Measurements from ENCODE around the gene HES4.

HES4 gene, protein sequence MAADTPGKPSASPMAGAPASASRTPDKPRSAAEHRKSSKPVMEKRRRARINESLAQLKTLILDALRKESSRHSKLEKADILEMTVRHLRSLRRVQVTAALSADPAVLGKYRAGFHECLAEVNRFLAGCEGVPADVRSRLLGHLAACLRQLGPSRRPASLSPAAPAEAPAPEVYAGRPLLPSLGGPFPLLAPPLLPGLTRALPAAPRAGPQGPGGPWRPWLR

GRCh38 chr1:999725-1000356 lies at the start of gene HES4:
Gene HES4, minus strand, starts transcription at chr1:1000097. Its CDS starts 124 bp downstream, at chr1:999973.
- DNase-seq (ENCODE audit: extremely low read depth in 1 of 2, low read depth in 1 of 2): peak in 1 of 2 donors; percentile 40

- no peak for DNase-seq (ENCODE audit: extremely low read depth in 1 of 2, low read depth in 1 of 2)
These were observed 48.9 kb upstream of the HES4 start for GRCh38 chr1:1048765-1049164.

GRCh38 chr1:1047963-1048362 lies 48.1 kb upstream of the HES4 start:
- DNase-seq (ENCODE audit: extremely low read depth in 1 of 2, low read depth in 1 of 2): no peak

- no peak for DNase-seq (ENCODE audit: extremely low read depth in 1 of 2, low read depth in 1 of 2)
These were observed 47.5 kb upstream of the HES4 start for GRCh38 chr1:1047407-1047806.

DNA sequence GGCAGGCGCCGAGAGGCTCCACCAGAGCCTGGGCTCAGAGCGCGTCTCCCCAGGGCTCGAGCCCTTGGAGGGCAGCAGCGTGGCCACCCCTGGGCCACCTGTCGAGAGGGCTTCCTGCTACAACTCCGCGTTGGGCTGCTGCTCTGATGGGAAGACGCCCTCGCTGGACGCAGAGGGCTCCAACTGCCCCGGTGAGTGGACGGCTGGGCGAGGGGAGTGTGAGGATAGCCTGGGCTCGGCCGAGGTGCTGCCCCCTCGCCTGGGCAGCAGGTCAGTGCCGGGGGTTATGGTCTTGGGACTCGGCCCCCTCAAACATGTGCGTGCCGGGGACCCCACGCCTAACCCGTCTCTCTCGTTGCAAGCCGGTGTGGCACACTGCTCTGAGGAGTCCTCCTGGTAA lies 46.9 kb upstream of the HES4 start:
- no peak for DNase-seq (ENCODE audit: extremely low read depth in 1 of 2, low read depth in 1 of 2)

- no peak for DNase-seq (ENCODE audit: extremely low read depth in 1 of 2, low read depth in 1 of 2)
These were observed 46.3 kb upstream of the HES4 start for GRCh38 chr1:1046243-1046642.

GRCh38 chr1:1045129-1045528 lies 45.2 kb upstream of the HES4 start:
- no peak for DNase-seq (ENCODE audit: extremely low read depth in 1 of 2, low read depth in 1 of 2)

- DNase-seq (ENCODE audit: extremely low read depth in 1 of 2, low read depth in 1 of 2): no peak
These were observed 44.7 kb upstream of the HES4 start for GRCh38 chr1:1044455-1045078.

DNA sequence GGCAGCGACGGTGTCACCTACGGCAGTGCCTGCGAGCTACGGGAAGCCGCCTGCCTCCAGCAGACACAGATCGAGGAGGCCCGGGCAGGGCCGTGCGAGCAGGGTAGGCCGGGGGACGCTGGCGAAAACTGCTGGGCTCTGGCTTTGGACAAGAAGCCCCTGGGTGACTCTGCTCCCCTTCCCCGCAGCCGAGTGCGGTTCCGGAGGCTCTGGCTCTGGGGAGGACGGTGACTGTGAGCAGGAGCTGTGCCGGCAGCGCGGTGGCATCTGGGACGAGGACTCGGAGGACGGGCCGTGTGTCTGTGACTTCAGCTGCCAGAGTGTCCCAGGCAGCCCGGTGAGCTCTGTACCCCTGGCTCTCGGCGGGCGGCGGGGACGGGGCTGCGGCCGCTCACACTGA lies 44.0 kb upstream of the HES4 start:
- DNase-seq (ENCODE audit: extremely low read depth in 1 of 2, low read depth in 1 of 2): no peak

GRCh38 chr1:1043411-1043810 lies 43.5 kb upstream of the HES4 start:
- DNase-seq (ENCODE audit: extremely low read depth in 1 of 2, low read depth in 1 of 2): no peak

DNA sequence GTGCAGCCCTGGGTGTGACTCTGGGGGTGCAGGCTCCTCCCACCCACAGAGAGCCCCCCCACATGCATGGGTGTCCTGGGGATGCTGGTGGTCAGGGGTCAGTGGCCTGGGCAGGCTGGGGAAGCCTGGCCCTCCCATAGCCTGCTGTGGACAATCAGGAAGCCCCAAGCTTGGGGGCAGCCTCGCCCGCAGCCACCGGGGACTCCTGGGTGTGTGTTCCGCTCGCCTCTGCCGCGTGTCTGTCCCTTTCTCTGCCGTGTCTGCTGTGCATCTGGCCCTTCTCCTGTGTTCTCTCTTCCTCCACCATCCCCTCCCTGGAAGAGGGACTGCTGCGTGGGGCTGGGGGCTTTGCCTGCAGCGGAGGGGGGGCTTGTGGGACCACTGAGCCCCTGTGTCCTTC lies 42.9 kb upstream of the HES4 start:
- DNase-seq (ENCODE audit: extremely low read depth in 1 of 2, low read depth in 1 of 2): no peak

GRCh38 chr1:1041873-1042272 lies 42.0 kb upstream of the HES4 start:
- DNase-seq (ENCODE audit: extremely low read depth in 1 of 2, low read depth in 1 of 2): no peak

- DNase-seq (ENCODE audit: extremely low read depth in 1 of 2, low read depth in 1 of 2): no peak
These were observed 41.2 kb upstream of the HES4 start for GRCh38 chr1:1041092-1041523.

GRCh38 chr1:1040004-1040991 lies 40.4 kb upstream of the HES4 start:
- peak; percentile 57 to 63 for DNase-seq (ENCODE audit: extremely low read depth in 1 of 2, low read depth in 1 of 2)

DNA sequence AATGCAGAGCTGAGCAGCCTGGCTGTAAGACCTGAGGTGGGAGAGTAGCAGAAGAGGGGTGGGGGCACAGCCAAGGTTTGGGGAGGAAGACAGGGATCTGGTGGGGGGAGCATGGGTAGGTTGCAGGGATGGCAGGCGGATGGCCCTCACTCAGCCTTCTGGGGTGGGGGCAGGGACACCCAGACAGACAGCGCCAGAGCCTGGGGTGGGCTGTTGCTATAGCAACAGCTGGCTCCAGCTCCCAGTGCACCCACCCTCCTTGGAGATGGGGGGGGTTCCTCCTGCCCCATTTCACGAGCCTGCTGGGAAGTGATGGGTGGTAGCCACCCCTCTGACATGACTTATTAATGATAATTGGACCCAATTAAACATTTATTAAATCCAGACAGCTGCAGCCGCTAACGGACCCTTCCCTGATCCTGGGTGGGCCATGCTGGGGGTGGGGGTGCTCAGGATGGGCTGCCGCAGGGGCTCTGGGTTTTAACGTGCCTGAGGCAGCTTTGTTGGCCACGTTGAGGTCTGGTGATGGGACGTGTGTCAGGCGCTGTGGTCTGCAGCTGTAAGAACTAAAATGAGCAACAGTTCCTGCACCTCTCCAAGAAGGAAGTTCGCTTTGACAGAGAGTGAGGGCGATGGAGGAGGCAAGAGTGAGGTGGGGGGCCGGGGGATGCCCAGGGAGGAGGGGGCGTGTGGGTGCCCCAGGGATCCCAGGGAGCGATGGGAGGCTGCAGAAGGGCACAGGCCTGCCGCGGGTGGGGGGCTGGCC lies 39.4 kb upstream of the HES4 start:
- no peak for DNase-seq (ENCODE audit: extremely low read depth in 1 of 2, low read depth in 1 of 2)

- DNase-seq (ENCODE audit: extremely low read depth in 1 of 2, low read depth in 1 of 2): no peak
These were observed 38.8 kb upstream of the HES4 start for GRCh38 chr1:1038694-1039093.

- DNase-seq (ENCODE audit: extremely low read depth in 1 of 2, low read depth in 1 of 2): no peak
These were observed 37.8 kb upstream of the HES4 start for GRCh38 chr1:1037366-1038327.

- no peak for DNase-seq (ENCODE audit: extremely low read depth in 1 of 2, low read depth in 1 of 2)
These were observed 35.5 kb upstream of the HES4 start for GRCh38 chr1:1035291-1035943.

DNA sequence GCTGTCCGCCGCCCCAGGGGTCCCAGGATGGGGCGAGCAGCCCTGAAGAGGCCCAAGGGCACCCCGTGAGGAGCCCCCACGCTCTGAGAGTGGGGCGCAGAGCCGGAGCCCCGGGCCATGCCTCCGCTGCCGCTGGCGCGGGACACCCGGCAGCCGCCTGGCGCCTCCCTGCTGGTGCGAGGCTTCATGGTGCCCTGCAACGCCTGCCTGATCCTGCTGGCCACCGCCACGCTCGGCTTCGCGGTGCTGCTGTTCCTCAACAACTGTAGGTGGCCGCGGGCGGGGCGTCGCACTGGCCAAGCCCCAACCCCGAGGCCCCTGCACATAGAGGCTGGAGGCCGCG lies 34.5 kb upstream of the HES4 start:
- DNase-seq (ENCODE audit: extremely low read depth in 1 of 2, low read depth in 1 of 2): no peak

Measured in activated CD8-positive, alpha-beta memory T cell treated with anti-CD3 and anti-CD28 coated beads for 1 hour (primary cell).